Activated B cell treated with CpG ODN at 0.5 μM for 24 hours (primary cell): ENCODE results near the gene PPP4R3B. TPM values are rescaled to one million over a fixed set of nuclear protein-coding genes. Genes with fewer than 3 reads are reported as not detected.

Experiments used
- ATAC-seq: fragments of 200-7000 bp; cut with Tn5 transposase; one replicate; pipeline ENCODE4 v1.10.0; 2021; ENCODE audit warnings: low read depth, mild to moderate bottlenecking, moderate library complexity
- CTCF ChIA-PET: fragments of 350-600 bp; sonication (Branson Sonifier 250); formaldehyde crosslinking; loops from one replicate; lab custom pipeline; 2021; ENCODE audit warnings: antibody characterized with exemption; lab: Charles Lee
- POLR2A ChIA-PET: fragments of 350-600 bp; sonication (Branson Sonifier 250); formaldehyde crosslinking; loops from one replicate; lab custom pipeline; 2021; ENCODE audit warnings: antibody characterized with exemption; lab: Charles Lee
- DNase-seq: peaks from one replicate; pipeline ENCODE4 v3.0.0; 2022
- H3K27ac Mint-ChIP-seq: one replicate; pipeline ENCODE4 v1.8.0; 2020; ENCODE audit warnings: mixed read lengths
- H3K27me3 Mint-ChIP-seq: one replicate; pipeline ENCODE4 v1.8.0; 2021; ENCODE audit warnings: mixed read lengths
- H3K36me3 Mint-ChIP-seq: one replicate; pipeline ENCODE4 v1.8.0; 2021; ENCODE audit warnings: low read depth, mixed read lengths
- H3K4me1 Mint-ChIP-seq: one replicate; pipeline ENCODE4 v1.8.0; 2021; ENCODE audit warnings: mixed read lengths
- H3K4me3 Mint-ChIP-seq: one replicate; pipeline ENCODE4 v1.8.0; 2020; ENCODE audit warnings: mild to moderate bottlenecking, mixed read lengths
- H3K9me3 Mint-ChIP-seq: one replicate; pipeline ENCODE4 v1.8.0; 2020; ENCODE audit warnings: mixed read lengths
- CTCF ChIP-seq: fragments of 200-600 bp; IDR thresholded peaks from one replicate; pipeline ENCODE4 v1.8.0; 2022; ENCODE audit warnings: antibody characterized with exemption, mild to moderate bottlenecking
- intact Hi-C: fragments of 100-400 bp; cut with micrococcal nuclease; formaldehyde crosslinking; loops from one replicate; pipeline ENCODE4 v1.15.1; 2024
- total RNA-seq: library from RNA; stranded (reverse); gene quantifications from 2 replicates; pipeline ENCODE4 v1.2.3, GENCODE V29; 2022

PPP4R3B gene
- total RNA-seq, 1 donor from 2014 or later = 82.4 TPM

- Mint-ChIP-seq H3K27me3 (no peaks in the 10 kb centered on the region), H3K36me3 (peaks cover 61% of the 10 kb centered on the region), H3K4me1 (peaks cover 11% of the 10 kb centered on the region), H3K9me3 (no peaks in the 10 kb centered on the region), H3K27ac (no peak overlapping the region), H3K4me3 (no peak overlapping the region)
- DNase-seq (no peak), ATAC-seq (no peak)
- ChIA-PET CTCF (no interaction called here), POLR2A (interaction anchor here (0.7 kb wide), 1 partner anchor 76 kb away, joined by 4 read pairs; the partner anchor contains the start of gene CFAP36)
- TF ChIP-seq CTCF = no peak
- intact Hi-C loops = no loop called here
Measured at GRCh38 chr2:55595536-55595935, 21.9 kb downstream of the PPP4R3B start.

- CTCF ChIA-PET = no interaction called here
Measured at GRCh38 chr2:55592130-55592529, 25.3 kb downstream of the PPP4R3B start.

GRCh38 chr2:55590810-55591440 is 26.5 kb downstream of the PPP4R3B start:
- CTCF ChIA-PET = no interaction called here
- intact Hi-C loops = no loop called here
- POLR2A ChIA-PET = no interaction called here

More at GRCh38 chr2:55592130-55592529, 25.3 kb downstream of the PPP4R3B start:
- TF ChIP-seq CTCF = no peak
- Mint-ChIP-seq H3K9me3 (no peaks in the 10 kb centered on the region), H3K4me1 (peaks cover 11% of the 10 kb centered on the region), H3K36me3 (peaks cover 51% of the 10 kb centered on the region), H3K27me3 (no peaks in the 10 kb centered on the region), H3K4me3 (no peak overlapping the region), H3K27ac (no peak overlapping the region)
- ATAC-seq (no peak), DNase-seq (no peak)
- POLR2A ChIA-PET = no interaction called here
- intact Hi-C loops = no loop called here

GRCh38 chr2:55585451-55586080 is 31.9 kb downstream of the PPP4R3B start:
- POLR2A ChIA-PET = no interaction called here
- Mint-ChIP-seq H3K4me1 (peaks cover 2% of the 10 kb centered on the region), H3K27ac (no peak overlapping the region), H3K36me3 (peaks cover 60% of the 10 kb centered on the region), H3K9me3 (no peaks in the 10 kb centered on the region), H3K4me3 (no peak overlapping the region), H3K27me3 (no peaks in the 10 kb centered on the region)
- CTCF ChIA-PET = no interaction called here
- TF ChIP-seq CTCF = no peak
- no peak for DNase-seq
- intact Hi-C loops = no loop called here
- ATAC-seq = no peak

More at GRCh38 chr2:55590810-55591440, 26.5 kb downstream of the PPP4R3B start:
- ATAC-seq = peak; percentile 66
- TF ChIP-seq CTCF = no peak
- no peaks in the 10 kb centered on the region for H3K27me3 Mint-ChIP-seq
- H3K36me3 Mint-ChIP-seq = peaks cover 51% of the 10 kb centered on the region
- no peak overlapping the region for H3K4me3 Mint-ChIP-seq
- H3K27ac Mint-ChIP-seq = no peak overlapping the region
- H3K9me3 Mint-ChIP-seq = no peaks in the 10 kb centered on the region
- H3K4me1 Mint-ChIP-seq = peaks cover 11% of the 10 kb centered on the region
- DNase-seq = no peak

GRCh38 chr2:55581874-55582547 is 35.4 kb downstream of the PPP4R3B start:
- no peak overlapping the region for H3K27ac Mint-ChIP-seq
- no peaks in the 10 kb centered on the region for H3K27me3 Mint-ChIP-seq
- H3K4me3 Mint-ChIP-seq = no peak overlapping the region
- H3K9me3 Mint-ChIP-seq = no peaks in the 10 kb centered on the region
- peaks cover 2% of the 10 kb centered on the region for H3K4me1 Mint-ChIP-seq
- DNase-seq (no peak), ATAC-seq (no peak)
- TF ChIP-seq CTCF = no peak
- H3K36me3 Mint-ChIP-seq = peaks cover 71% of the 10 kb centered on the region
- ChIA-PET CTCF (no interaction called here), POLR2A (no interaction called here)
- intact Hi-C loops = no loop called here
